Left ventricle myocardium inferior (tissue), 1 donor: ENCODE measurements around the gene PIEZO2. TPM values are rescaled to one million over a fixed set of nuclear protein-coding genes. Genes with fewer than 3 reads are reported as not detected.

ENCODE experiments used
- DNase-seq: peaks from one replicate; pipeline ENCODE4 v3.0.0-alpha.2; 2020
- H3K27ac ChIP-seq: fragments of 200-600 bp; replicated peaks from 2 replicates; pipeline ENCODE4 v1.8.0; 2021
- H3K27me3 ChIP-seq: fragments of 200-600 bp; 2 replicates; pipeline ENCODE4 v1.8.0; 2021; ENCODE audit warnings: low read depth
- H3K36me3 ChIP-seq: fragments of 200-600 bp; 2 replicates; pipeline ENCODE4 v1.8.0; 2021
- H3K4me1 ChIP-seq: fragments of 200-600 bp; 2 replicates; pipeline ENCODE4 v1.8.0; 2021
- H3K4me3 ChIP-seq: fragments of 200-600 bp; 2 replicates; pipeline ENCODE4 v1.8.0; 2021; ENCODE audit warnings: mild to moderate bottlenecking, moderate library complexity
- H3K9me3 ChIP-seq: fragments of 200-600 bp; replicated peaks from 2 replicates; pipeline ENCODE4 v1.8.0; 2021
- intact Hi-C: fragments of 100-400 bp; cut with micrococcal nuclease; formaldehyde crosslinking; loops from one replicate; pipeline ENCODE4 v1.11.0; 2022
- total RNA-seq: library from RNA; stranded (reverse); fragmentation: NEBNext Ultra II Directional; extraction: Animal tissue kit (Norgen Biotek cat#: 25700); gene quantifications from one replicate; pipeline ENCODE4 v1.2.1, GENCODE V29; 2021
- TF ChIP-seq, protein P1 (sequence below): fragments of 200-600 bp; IDR thresholded peaks from 2 replicates; pipeline ENCODE4 v1.8.0; 2021; ENCODE audit warnings: antibody characterized with exemption, mild to moderate bottlenecking, borderline replicate concordance
- donor health status: DM: no; HTN: yes; CAD: no; lungs with severe emphysema.

PIEZO2 gene
- total RNA-seq, 1 donor from 2014 or later, result 0.33 TPM

DNA sequence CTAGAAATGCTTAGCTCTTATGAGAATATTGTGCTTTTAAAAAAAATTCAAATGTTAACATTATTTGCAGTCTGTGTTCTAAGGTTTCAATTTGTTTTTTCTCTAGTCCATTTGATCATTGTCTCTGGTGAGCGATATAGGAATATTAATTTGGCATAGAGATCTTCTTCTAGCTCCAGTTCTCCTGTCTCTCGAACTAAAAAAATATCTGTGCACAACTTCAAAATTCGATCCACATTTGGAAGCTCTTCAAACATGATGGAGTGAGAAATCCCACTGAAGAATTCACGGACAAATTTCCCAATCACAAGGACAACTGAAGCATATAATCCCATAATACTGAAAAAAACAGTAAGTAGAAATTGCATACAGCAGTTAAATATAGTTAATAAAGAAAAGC is 477.9 kb downstream of the PIEZO2 start:
- H3K27me3 ChIP-seq, result no peaks in the 10 kb centered on the region
- intact Hi-C loops, result no loop called here

DNA sequence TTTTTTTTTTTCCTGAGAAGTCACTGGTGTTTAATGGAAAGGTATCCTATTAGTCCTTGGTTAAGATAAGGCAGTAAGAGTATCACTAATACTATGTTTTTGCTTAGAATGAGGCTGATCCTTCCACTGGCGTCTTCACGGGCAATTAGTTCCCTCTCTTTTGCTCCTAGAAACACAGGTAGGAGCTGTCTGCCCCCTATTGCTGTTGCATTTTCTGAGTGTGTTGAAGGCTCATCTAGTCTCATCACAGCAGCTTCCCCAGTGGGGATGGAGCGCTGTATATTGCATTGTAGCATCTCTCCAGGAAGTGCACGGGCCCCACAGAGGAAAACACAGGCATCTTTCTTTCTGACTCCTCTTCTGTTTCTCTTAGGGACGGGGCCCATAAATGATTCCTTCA is 478.5 kb downstream of the PIEZO2 start:
- no peaks in the 10 kb centered on the region for H3K36me3 ChIP-seq
- TF ChIP-seq, protein P1, sequence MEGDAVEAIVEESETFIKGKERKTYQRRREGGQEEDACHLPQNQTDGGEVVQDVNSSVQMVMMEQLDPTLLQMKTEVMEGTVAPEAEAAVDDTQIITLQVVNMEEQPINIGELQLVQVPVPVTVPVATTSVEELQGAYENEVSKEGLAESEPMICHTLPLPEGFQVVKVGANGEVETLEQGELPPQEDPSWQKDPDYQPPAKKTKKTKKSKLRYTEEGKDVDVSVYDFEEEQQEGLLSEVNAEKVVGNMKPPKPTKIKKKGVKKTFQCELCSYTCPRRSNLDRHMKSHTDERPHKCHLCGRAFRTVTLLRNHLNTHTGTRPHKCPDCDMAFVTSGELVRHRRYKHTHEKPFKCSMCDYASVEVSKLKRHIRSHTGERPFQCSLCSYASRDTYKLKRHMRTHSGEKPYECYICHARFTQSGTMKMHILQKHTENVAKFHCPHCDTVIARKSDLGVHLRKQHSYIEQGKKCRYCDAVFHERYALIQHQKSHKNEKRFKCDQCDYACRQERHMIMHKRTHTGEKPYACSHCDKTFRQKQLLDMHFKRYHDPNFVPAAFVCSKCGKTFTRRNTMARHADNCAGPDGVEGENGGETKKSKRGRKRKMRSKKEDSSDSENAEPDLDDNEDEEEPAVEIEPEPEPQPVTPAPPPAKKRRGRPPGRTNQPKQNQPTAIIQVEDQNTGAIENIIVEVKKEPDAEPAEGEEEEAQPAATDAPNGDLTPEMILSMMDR, result no peak
- no peaks in the 10 kb centered on the region for H3K9me3 ChIP-seq
- H3K4me3 ChIP-seq, result no peak overlapping the region
- intact Hi-C loops, result no loop called here
- H3K27ac ChIP-seq, result no peak overlapping the region
- no peaks in the 10 kb centered on the region for H3K4me1 ChIP-seq
- DNase-seq, result no peak
- no peaks in the 10 kb centered on the region for H3K27me3 ChIP-seq

More for the DNA sequence above, 477.9 kb downstream of the PIEZO2 start:
- H3K36me3 ChIP-seq, result no peaks in the 10 kb centered on the region
- H3K4me3 ChIP-seq, result no peak overlapping the region
- no peak overlapping the region for H3K27ac ChIP-seq
- no peaks in the 10 kb centered on the region for H3K4me1 ChIP-seq
- TF ChIP-seq, protein P1, result no peak
- no peaks in the 10 kb centered on the region for H3K9me3 ChIP-seq
- no peak for DNase-seq

DNA sequence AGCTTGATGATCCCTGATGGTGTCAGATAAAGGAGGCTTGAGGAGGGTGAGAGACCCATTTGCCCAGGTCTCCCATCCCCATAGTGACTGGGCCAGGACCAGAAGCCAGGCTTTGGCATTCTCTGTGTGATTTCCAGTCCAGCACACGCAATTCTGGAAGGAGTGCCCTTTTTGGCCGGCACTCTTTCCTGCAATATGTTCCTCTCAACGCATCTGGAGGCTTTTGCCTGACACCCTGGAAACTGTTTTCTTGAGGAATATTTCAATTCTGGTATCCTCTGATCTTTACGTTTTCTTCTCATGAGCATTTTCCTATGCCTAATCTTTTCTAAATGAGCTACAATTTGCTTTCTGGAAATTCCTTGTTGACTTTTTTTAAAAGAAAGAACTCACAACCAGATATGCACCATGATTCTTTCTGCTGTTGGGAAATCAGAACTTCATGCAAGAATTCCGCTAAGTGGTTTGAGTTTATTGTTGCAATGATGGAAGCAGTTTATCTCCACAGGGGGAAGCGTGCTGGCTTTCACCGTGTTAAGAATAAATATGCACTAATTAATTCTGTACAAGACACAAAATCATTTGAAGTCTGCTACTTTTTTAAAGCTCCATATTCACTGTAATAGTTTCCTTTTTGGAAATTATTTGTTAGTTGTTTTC is 479.8 kb downstream of the PIEZO2 start:
- Histone ChIP-seq H3K4me1 (no peaks in the 10 kb centered on the region), H3K4me3 (no peak overlapping the region), H3K27me3 (peaks cover 4% of the 10 kb centered on the region), H3K9me3 (no peaks in the 10 kb centered on the region), H3K36me3 (no peaks in the 10 kb centered on the region), H3K27ac (no peak overlapping the region)
- no peak for DNase-seq
- TF ChIP-seq, protein P1, result no peak
- intact Hi-C loops, result no loop called here

GRCh38 chr18:10663750-10664149 is 485.6 kb downstream of the PIEZO2 start:
- Histone ChIP-seq H3K4me3 (no peak overlapping the region), H3K9me3 (no peaks in the 10 kb centered on the region), H3K36me3 (no peaks in the 10 kb centered on the region), H3K27me3 (peaks cover 6% of the 10 kb centered on the region), H3K27ac (no peak overlapping the region), H3K4me1 (peaks cover 8% of the 10 kb centered on the region)
- no peak for DNase-seq
- intact Hi-C loops, result no loop called here
- TF ChIP-seq, protein P1, result no peak

- DNase-seq, result no peak
- TF ChIP-seq, protein P1, result no peak
- H3K36me3 ChIP-seq, result no peaks in the 10 kb centered on the region
- peaks cover 6% of the 10 kb centered on the region for H3K27me3 ChIP-seq
- no peak overlapping the region for H3K4me3 ChIP-seq
- H3K4me1 ChIP-seq, result peaks cover 8% of the 10 kb centered on the region
- H3K27ac ChIP-seq, result no peak overlapping the region
- H3K9me3 ChIP-seq, result no peaks in the 10 kb centered on the region
- intact Hi-C loops, result no loop called here
Measured at GRCh38 chr18:10661317-10661716, 488.1 kb downstream of the PIEZO2 start.
